Measurements from ENCODE around the gene IGF1R.

DNA sequence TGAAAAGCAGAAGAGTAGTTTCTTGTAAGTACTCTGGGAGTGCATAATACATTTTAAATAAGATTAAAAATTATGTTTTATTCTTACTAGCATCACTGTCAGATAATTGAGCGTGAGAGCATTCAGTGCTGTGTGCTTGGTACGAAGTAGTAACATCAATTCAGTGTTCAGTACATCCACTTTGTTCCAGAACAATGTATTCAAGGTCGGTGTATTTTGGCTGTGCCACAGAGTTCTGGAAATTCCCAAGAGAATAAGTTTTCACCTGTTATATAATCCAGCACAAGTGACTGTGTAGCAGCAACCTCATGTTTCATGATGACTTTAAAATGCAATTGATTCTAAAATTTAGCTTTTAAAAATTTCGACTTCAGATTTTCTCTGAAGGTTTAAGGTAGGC lies 130.6 kb downstream of the IGF1R start:
- TF ChIP-seq, protein P1, sequence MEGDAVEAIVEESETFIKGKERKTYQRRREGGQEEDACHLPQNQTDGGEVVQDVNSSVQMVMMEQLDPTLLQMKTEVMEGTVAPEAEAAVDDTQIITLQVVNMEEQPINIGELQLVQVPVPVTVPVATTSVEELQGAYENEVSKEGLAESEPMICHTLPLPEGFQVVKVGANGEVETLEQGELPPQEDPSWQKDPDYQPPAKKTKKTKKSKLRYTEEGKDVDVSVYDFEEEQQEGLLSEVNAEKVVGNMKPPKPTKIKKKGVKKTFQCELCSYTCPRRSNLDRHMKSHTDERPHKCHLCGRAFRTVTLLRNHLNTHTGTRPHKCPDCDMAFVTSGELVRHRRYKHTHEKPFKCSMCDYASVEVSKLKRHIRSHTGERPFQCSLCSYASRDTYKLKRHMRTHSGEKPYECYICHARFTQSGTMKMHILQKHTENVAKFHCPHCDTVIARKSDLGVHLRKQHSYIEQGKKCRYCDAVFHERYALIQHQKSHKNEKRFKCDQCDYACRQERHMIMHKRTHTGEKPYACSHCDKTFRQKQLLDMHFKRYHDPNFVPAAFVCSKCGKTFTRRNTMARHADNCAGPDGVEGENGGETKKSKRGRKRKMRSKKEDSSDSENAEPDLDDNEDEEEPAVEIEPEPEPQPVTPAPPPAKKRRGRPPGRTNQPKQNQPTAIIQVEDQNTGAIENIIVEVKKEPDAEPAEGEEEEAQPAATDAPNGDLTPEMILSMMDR (conservative IDR thresholded peaks at IDR 0.05), result no peak
- no peak for TF ChIP-seq EZH2 (IDR thresholded peaks at IDR 0.05; ENCODE audit: low read depth)
